Muscle of back (tissue), 11 donors: Measurements from ENCODE around the gene GATAD2A. TPM values are rescaled to one million over a fixed set of nuclear protein-coding genes. Genes with fewer than 3 reads are reported as not detected.
"Not testable (repeated sequence)": the region's sequence is repeated elsewhere in the genome, so short reads cannot be mapped to it uniquely, and the experiment has no call there.

Experiments
- DNase-seq, 3 donors: peaks; one replicate each; pipeline versions ENCODE4 v3.0.0 to v3.0.0-alpha.2; 2013
- polyA plus RNA-seq, 10 donors: library from polyadenylated mRNA; unstranded; fragments of 120-200 nt; gene quantifications; one replicate each; pipeline ENCODE4 v1.2.1, GENCODE V29; 2013; ENCODE audit not compliant: insufficient read length in 10 of 10

The GATAD2A gene
- polyA plus RNA-seq, 10 donors: 44.1 to 57.1 (median 47.3) TPM

DNA sequence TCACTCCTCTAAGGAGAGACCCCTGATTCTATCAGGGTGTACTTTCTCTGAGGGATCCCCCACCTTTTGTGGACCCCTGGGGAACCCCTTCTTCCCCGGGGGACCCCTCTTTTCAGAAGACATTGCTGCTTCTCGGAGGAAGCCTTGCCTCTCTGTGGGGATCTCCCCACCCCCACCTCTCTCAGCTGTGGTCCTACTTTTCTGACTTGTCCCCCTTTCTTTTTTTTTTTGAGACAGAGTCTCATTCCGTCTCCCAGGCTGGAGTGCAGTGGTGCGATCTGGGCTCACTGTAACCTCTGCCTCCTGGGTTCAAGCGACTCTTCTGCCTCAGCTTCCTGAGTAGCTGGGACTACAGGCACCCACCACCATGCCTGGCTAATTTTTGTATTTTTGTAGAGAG is 18.4 kb upstream of the GATAD2A start:
- DNase-seq: no peak

DNA sequence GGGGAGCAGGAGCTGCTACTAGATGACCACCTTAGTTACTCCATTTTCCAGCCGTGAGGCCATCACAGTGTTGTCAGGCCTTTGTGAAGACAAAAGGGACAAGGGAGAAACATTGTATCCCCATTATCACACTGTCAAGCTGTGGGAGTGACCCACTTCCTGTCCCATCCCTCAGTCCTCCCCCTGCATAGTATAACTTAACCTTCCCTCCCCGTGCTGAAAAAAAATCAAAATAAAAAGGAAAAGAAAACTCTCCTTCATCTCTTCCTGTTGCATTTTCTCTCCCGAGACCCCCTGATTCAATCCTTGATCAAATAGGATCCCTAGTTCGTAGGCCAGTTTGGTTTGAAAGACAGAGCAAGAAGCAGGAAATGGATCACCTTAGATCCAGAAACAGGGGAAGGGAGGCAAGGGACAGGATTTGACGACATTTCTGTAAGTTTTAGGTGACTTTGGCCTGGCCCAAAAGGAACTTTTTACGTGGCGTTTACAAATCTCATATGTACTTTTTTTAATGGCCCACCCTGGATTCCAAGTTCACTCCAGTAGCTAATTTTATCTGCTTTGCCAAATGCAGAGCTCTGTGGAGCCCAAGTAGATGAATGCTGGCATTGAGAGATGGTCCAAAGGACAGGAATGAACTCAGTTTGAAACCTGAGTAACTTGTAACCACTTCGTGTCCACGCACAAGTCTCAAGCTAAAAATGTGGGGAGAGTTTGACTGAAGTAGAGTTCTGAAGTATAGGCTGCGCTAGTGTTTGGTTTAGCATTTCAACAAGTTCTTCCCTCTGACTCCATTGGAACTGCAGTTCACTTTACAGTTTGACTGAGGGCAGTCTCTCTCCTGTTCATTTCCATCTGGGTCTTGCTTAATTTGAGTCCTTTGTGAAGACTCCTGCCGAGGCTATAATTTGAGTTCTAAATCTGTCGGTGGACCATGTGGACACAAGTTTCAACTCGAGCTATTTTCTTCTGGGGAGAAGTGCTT is 16.6 kb upstream of the GATAD2A start:
- no peak for DNase-seq

DNA sequence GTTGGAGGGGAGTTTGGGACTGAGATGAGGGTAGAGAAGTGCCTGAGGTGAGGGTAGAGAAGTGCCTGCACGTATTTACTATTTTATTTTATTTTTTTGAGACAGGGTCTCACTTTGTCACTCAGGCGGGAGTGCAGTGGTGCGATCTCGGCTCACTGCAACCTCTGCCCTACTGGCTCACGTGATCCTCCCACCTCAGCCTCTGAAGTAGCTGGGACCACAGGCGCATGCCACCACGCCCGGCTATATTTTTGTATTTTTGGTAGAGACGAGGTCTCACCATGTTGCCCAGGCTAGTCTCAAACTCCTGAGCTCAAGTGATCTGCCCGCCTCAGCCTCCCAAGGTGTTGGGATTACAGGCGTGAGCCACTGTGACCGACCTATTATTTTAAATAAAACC is 15.8 kb upstream of the GATAD2A start:
- DNase-seq: not testable (repeated sequence)

DNA sequence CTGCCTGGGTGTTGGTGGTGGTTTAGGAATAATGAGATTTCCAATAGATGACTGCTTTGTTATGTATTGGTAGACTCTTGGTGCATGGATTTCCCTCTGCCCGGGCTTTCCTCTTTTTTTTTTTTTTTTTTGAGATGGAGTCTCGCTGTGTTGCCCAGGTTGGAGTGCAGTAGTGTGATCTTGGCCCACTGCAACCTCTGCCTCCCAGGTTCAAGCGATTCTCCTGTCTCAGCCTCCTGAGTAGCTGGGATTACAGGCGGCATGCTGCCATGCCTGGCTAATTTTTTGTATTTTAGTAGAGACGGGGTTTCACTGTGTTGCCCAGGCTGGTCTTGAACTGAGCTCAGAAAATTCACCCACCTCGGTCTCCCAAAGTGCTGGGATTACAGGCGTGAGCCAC is 11.1 kb upstream of the GATAD2A start:
- DNase-seq: not testable (repeated sequence)

DNA sequence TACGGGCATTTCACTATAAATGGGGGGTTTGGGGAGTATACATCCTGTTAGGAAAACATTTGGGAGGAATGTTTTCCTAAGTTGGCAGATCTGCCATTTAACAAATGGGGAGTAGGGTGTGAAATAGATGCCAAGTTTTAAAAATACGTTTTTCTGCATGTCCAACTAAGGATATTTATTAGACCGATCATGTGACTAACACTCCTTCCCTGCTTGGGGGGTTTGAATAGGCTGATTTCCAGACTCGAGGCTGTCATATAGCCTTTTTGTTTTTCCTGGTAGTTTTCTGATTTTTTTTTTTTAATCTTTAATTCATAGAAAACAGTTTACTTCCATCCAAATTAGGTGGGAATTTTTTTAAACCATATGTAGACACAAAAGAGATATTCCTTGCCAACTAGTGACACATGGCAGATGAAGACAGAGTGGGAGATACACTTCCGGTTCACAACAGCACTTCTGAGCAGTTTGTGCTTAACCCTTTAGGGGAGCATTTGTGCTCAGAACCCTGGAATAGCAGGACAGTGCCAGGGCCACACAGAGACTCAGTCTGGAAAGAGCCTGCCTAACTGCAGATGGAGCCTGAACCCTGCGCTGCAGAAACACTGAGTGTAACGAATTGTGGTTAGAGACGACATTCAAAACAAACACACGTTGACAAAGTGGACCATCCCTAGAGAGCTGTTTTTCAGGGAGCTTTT is 5.6 kb upstream of the GATAD2A start:
- no peak for DNase-seq

DNA sequence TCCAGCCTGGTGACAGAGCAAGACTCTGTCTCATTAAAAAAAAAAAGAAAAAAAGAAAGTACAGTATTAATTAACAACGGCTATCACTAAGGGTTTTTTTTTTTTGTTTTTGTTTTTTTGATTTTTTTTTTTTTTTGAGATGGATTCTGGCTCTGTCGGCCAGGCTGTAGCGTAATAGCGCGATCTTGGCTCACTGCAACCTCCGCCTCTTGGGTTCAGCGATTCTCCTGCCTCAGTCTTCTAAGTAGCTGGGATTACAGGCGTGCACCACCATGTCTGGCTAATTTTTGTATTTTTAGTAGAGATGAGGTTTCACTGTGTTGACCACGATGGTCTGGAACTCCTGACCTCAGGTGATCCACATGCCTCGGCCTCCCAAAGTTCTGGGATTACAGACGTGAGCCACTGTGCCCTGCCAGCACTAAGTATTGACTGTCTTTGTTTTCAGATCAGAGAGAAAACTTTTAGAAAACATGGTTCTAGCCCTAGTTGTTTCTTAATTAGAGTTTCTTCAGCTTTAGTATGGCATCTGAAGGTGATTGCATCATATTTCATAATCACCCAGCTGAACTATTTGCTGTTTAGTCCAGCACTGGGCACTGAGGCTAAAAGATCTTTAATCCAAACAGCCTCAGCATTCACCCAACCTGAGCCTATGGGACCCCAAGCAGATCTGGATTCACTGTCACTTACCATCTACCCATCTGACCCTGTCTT is 2.7 kb upstream of the GATAD2A start:
- DNase-seq: no peak

DNA sequence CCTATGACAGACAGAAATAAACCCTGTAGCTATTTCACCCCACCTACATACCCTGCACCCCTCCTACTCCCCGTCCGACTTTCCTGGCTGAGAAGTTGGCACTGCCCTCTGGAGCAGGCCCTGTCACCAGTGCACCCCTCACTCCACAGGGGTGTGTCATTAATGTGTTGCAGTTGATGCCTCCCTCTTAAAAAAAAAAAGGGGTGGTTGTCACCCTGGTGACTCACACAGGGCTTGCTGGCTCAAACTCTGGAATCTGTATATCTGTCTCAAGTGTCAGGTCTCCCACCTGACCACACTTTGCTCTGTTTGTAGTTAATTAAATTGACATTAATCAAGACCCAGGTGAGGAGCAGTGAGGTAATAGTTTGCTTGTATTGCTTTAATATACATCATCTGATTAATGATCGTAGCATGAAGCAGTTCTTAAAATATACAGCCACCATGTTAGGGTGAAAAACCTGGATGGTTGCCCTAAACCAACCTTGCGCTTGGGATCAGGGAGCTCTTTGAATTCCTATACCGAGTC is 2.0 kb upstream of the GATAD2A start:
- no peak for DNase-seq

DNA sequence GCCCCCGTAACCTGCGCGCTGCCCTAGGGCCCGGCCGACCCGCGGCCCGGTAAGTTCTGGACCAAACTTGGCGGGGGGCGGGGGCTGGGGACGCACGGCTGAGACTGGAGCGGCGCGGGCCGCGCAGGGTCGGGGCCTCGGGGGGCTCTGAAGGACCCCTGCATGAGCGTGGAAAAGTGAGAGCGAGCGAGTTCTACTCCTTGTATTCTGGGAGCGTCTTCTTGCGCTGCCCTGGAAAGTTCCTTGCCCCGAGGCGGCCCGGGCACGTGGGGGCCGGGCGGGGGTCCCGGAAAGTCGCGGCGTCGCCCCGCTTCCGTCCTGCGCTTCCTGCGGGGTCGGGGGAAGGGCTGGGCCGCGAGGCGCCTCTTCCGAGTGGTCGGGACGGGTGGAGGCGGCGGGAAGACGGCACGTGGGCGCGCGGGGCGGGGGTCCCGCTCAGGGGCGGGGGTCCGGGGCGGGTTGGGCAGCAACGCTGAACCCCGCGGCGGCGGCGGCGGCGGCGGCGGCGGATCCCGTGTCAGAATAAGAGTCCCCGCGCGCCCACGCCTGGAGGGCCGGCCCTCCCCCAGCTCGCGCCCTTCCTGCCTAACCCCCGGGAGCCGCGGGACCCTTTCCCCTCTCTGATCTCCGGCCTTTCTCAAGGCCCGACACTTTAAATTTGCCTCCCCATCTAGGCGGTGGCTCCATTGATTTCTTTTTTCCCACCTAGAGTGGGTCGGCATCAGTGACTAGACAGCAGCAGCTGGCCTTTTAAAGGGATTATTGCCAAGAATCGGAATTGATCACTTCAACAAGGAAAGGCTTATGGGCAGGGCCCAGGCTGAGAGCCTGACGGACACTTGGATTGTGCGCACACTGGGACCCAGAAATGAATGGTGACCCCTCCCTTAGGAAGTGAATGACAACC is 749 bp downstream of the GATAD2A start:
- peak in 2 of 3 donors; percentile 68 to 89 for DNase-seq

DNA sequence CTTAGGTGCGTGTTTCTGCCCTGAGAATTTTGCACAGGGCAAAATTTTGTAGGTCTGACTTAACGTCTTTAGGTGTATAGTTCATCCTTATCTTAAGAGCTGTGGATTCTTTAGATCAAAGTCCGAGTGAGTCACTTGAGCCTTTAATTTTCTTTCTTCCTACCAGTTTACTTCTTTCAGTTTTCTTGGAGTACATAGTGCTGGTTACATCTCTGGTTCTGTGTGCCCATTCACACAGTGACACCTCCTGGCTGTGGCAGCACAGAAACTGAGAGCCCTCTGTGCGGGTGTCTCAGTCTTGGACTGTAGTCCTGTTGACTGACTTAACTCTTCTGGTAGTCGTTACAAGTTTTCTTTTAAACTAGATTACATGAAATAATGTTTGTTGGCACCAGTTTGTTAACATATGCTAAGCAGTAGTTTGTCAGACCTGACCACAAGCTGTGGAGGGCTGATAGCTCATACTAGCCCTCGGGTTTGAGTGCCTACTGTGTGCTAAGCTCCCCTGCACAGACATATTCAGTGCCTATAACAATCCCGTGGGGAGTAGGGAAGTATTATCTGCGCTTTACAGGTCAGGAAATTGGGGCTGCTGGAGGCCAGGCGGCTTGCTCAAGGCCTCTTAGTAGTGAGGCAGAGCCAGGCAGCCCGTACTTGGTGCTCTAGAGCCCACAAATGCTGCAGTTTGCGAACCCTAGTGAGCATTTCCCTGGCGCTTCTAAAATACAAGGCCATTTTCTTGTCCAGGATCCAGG is 1.6 kb downstream of the GATAD2A start:
- no peak for DNase-seq

DNA sequence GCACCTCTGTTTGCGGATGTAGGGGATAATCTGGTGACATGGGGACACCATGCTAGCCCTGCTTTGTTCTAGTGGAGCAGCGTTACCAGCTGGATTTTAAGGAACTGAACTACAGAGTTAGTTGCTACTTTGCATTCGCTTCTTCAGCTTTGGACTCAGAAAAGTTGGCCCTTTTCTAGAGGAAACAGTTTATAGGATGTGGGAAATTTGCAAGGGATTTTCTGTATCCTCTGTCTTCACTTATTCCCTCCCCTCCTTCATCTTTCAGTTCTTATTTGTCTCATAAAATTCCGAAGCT is 2.1 kb downstream of the GATAD2A start:
- DNase-seq: no peak

DNA sequence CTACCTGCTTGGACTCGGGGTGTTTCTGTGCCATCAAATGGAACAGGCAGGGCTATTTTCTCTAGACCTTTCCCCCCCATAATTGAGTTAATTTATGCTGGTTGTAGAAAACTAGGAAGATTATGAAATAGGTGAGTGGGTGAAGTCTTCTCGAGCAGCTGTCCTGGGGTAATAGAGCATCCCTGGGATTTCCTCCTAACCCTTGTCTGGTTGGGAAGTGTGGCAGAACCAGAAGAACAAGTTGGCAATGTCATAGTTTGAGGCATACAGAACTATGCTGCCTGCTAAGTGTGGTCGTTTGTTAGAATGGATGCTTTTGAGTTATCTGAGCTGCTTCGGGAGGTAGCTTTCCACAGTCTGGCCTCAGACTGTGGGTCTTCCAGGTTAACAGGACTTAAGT is 3.7 kb downstream of the GATAD2A start:
- no peak for DNase-seq

DNA sequence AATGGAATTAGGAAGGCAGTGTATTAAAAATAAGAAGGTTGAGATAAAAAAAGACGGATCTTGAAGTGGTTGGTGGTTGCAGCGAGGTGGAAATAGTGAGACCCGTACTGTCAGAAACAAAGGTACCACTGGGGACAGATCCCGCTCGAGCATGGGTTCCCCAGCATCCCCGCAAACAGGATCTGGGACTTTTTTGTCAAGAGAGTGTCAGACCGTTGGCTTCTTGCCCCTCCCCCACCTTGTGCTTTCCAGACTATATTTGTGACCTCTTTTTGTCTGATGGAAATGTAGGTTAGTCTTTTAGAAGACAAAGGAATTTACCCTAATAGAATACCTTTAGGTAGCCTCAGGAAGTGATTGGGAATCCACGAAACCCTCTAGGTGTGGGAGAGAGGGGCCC is 4.2 kb downstream of the GATAD2A start:
- DNase-seq: no peak

DNA sequence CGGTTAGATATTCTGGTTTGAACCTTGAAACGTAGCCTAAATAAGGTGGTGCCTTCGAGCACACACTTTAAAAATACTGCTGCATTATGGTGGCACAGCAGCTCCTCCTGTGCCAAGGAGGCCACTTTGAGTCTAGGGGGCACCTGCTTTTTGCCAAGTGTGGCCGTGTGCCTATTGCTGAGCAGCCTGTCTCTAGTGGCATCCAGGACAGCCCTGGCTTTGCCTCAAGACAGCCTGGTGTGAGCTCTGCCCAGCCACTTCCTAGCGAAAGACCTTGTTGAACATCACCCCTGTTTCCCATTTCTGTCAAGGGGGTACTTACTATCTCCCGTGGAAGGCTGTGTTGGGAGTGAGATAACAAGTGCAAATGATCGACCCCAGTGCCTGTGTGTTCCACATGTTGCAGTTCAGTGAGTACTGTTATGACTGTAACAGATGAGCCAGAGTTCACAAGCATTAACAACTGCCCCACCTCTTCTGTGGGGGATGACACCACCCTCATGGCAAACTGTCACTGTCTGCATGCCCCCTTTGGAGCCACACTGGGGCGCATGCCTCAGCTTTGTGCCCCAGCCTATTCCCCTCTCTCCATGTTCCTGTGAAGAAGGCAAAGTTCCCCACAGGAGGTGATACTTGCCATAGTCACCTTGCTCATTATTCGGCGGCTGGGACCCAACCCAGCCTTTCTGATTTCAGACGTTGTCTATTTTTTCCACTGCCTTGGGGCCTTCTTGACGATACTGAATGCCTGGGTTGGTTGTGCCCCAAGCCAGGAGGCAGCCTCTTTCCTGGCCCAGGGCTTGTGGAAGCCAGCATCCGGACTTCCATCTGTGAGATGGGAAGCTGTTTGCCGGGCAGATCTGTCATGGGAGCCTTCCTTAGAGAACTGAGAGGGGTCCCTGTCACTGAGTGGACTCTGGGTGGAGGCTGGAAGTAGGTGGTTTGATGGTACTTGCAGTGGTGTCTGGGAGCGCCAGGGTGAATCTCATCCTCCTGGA is 5.4 kb downstream of the GATAD2A start:
- no peak for DNase-seq

DNA sequence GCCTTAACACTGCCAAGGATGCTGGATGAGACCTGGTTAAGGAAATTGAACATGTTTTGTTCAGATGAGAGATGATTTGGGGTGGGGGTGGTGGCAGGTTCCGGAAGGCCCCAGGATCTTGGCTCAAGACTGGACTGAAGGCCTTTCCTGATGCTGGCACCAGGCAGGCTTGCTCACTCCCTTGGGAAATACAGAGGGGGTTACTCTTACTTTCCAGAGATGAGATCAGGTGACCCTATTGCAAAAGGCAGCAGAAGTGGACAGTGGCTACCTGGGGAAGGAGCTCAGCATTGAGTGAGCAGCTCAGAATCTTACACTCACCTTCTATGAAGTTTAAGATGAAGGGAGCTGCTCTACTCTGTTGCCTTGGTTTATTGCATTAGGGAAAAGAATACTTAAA is 10.8 kb downstream of the GATAD2A start:
- DNase-seq: no peak

DNA sequence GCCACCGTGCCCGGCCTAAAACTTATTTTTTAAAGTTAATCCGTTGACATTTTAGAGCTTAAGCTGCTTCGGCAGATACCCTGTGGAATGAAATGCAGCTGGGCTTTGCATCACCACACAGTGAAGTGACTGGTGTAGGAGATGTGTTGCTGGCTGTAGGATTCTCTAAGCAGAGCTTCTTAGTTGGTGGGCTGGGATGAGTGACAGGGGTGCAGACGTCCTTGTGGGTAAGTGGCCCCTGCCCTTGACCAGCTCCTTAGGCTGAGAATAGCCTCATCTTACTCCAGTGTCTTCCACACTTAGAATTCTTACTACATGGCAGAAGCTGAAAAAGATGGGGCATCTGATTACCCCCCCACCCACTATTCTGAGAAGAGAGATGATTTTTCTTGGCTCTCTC is 11.6 kb downstream of the GATAD2A start:
- DNase-seq: no peak

DNA sequence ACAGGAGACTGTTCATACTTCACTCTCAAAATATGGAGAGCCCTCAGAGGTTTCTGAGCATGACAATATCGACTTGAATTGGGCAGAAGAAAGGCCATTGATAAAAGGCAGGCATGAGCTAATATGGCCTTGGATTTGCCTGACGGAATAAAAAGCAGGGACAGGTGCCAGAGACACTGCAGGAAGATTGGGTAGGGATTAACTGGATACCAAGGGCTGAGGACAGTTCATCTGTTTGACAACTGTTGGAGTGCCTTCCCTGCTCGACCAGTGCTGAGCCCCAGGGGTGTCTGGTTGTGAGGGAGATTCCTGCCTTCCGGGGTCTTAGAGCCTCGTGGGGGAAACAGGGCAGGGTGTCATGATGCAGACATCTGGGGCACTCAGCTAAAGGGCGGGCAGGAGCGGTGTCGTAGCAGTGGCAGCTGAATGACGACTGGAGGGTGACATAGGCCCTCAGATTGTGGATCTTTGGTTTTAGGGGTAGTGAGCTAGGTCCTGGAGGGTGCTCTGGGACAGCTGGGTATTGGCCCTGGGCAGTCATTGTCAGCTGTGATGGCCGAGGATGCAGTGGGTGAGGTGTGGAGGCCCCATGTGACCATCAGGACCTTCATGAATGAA is 12.3 kb downstream of the GATAD2A start:
- peak; percentile 55 to 58 (median 57) for DNase-seq

DNA sequence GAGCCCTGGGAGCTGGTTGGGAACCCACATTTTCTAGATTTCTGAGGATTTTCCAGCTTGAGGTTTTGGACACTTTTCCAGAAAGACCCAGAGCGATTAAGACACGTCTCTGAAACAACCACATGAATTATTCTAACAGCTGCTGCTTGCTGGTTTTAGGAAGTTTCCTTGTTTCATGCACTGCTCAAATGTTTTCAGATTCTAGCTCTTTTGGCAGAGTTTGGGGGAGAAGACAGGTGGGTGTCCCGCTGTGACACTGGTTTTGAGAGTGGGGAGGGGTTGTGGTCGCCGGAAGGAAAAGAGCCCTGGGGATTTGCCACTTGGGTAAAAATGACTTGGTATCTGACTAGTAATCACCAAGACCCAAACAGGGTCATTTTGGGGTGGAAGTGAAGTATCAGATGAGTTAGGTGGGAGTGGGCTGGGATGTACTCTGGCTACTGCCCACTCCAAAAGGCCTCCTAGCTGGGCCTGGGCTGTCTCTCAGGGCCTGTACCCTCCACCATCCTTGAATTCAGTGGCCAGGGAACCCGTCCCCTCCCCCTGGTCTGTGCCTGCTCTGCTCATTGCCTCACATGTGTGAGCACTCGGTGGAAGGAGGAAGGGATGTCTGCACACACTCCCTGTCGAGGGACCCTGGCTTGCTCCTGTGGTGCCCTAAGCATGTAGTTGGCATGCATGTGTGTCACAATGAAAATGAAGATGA is 13.2 kb downstream of the GATAD2A start:
- peak in 1 of 3 donors; percentile 52 for DNase-seq
